HG03354 (cell line): Measurements from ENCODE around the gene ORAI1.
"Not testable (repeated sequence)": the region's sequence is repeated elsewhere in the genome, so short reads cannot be mapped to it uniquely, and the experiment has no call there.

Experiments used
- ATAC-seq: cut with Tn5 transposase; IDR thresholded peaks from one replicate; pipeline ENCODE4 v1.9.1; 2021; ENCODE audit warnings: mild to moderate bottlenecking; ENCODE audit not compliant: unreplicated experiment, poor library complexity, severe bottlenecking

ORAI1 gene

DNA sequence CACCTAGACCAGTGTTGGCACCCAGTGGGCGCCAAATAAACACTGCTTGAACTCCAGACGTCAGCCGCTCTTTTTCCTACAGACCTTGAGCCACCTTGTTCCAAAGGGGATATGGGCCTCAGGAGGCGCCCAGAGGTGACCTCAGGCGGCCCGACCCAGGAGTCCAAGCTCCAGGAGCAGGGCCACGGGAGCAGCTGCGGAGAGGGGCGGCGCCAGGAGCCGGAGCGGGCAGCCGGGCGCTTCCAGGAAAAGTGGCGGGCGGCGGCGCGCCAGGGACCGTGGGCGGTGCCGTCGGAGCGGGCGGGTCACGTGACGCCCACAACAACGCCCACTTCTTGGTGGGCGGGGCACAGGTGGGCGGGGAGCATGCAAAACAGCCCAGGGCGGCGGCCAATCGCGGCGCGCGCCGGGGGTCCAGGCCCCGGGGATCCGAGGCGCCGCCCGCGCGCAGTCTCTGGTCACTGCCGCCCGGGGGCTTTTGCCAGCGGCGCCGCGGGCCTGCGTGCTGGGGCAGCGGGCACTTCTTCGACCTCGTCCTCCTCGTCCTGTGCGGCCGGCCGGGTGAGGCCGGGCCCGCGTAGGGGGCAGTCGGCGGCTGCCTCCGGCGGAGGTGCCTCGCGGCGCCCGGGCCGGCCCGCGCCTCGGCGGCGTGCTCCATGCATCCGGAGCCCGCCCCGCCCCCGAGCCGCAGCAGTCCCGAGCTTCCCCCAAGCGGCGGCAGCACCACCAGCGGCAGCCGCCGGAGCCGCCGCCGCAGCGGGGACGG is at the start of gene ORAI1:
ORAI1 (plus strand) TSS at position 444 of the 766 bp plus-strand sequence.
- ATAC-seq: peak; percentile 69

DNA sequence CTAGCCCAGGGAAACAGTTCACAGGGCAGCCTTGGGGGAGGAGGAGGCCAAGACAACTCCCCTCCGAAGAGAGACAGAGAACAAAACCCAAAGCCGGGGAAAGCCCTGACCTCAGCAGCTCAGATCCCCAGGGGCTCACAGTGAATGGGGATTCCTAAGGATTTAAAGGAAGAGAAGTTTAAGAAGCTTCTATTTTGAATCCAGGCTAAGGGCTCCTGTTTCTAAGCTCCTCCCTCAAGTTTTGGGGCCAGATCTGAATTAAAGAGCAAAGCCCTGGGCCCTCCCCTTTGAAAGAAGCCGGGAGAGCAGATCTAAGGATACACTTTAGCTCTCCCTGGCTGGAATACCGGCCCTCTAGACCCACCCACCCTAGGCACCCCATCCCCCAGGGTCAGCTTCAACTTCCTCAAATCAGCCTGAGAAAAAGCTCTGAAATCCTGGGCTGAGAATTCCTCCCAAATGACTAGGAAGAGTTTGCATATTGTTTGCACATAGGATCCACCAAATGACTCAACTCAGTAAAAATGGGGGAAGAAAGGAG is 49.4 kb upstream of the ORAI1 start:
- no peak for ATAC-seq

DNA sequence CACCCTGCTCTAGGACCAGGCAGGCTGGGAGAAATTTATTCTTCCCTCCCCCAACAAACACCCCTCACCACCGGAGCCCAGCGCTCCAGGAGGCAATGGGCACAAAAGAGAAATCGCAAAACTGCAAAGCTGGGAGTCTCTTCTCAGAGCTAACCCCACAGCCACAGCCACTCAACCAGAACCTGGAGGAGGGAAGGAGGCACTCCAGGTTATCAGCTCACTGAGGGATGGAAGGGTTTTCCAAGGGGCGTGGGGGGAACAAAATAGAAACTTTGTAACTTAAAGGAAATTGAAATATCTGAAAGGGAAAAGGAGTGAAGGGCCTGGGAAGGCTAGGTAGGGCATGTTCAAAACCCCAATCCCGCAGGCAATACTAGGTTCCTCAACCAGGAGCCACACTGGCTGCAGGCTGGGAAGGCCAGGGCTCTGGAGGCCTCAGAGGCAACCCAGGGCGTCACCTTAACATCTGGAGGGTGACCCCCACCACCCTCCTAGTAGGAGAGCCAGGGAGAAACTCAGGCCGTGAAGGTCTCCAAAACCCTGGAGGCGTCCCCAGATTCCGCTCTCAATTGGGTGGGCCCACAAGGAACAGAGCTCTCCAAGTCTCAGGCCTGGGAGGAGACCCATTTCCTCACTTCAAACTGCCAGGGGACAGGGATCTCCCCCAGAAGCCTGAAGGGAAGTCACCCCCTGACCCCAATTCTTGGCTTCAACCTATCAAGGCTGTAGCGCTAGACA is 48.7 kb upstream of the ORAI1 start:
- ATAC-seq: no peak

DNA sequence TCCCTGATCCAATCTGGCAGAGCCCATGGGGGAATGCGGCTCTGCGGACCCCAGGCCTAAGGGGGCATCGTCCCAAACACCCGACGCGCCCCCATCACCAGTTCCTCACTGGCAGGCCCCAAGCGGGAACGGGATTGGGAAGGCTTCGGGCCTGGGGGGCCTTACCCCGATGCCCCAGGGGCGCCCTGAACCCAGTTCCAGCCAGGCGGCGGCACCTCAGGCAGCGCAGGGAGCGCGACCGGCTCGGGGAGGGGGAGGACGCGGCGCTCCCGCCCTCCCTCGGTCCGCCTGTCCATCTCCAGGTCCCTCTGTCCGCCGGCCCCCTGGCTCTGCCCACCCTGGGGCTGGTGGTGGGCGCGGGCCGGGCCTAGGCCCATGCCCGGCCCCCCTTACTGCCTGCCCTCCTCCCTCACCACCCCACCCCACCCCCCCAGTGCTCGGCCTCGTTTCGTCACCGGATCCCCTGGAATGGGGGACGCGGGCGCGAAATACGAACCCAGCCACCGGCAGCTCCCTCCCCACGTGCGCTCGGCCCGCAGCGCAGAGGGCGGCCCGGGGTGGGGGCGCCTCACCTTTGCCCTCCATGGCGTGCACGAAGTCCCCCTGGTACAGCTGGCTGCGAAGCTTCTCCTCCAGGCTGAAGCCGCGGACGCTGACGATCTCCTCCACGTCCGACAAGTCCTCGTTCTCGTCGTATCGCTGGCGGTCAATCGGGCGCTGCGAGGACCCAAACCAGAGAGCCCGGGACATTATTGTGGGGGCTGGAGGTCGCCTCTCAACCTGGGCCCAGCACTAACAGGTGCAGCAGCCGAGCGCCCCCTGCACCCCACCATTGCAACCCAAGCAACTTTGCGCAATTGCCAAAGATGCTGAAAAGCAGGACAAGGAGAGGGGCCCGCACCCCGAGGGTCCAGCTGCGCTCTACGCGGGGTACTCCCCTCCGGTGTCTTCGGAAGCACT is 47.8 kb upstream of the ORAI1 start:
- no peak for ATAC-seq

DNA sequence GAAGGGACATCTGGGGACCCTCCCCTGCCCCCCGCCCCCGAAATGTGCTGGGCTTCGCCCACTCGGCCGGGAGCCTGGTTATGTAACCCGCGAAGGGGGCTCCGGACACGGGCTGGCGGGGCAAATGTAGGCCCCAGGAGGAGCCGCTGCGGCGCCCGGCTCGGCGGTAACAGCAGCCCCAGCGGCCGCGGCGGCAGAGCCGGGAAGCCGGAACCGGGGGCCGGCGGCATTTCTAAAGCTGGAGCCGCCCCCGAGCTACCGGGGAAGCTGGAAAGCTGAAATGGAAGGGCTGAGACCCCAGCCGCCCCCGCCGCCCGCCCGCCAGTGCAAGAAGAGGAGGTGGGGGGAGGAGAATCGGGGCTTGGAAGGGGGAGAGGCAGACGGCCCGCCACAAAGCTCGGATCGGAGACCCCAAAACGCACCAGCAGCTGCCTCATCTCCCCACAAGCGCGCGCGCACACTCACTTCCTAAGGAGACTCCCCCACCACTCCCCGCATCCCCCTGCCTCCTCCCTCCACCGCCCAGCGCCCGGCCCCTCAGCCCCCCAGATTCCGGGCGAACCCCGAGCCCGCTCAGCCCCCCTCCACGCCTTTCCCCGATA is 47.0 kb upstream of the ORAI1 start:
- no peak for ATAC-seq

DNA sequence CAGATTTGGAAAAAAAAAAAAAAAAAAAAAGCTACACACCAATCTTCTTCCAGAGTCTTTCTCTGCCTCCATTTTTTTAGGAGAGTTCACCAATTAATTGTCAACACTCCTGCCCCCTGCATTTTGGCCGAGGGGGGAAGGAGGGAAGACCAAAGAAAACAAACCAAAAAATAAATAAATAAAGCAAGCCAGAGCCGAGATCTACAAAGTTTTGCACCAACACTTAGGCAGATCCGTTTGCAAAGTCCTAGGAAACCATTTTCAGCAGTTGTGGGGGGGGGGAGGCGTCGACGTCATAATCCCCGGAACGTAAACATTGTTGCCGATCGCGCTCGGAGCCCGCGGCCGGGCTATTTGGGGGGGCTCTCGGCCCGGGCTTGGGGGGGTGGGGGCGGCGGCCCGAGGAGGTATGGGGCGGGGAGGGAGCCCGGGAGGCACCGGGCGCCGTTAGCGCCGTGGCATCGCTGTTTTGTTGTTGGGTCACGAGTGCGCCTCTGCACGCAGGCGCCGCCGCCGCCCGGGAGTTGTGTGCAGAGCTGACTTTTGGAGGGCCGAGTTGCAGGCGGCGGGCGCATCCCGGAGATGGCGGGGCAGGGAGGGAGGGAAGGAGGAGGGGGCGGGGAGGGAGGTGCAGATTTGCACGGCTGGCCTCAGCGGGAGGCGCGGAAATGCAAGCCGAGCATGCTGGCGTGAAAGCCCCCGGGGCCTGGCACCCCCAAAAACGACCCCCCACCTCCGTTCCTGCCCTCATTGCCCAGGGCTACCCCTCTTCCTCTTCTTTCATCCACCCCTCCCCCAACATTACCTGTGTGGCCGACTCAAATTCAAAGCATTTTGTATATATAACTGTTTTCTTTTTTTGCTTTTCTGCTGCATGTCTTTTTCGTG is 46.1 kb upstream of the ORAI1 start:
- ATAC-seq: peak; percentile 51

DNA sequence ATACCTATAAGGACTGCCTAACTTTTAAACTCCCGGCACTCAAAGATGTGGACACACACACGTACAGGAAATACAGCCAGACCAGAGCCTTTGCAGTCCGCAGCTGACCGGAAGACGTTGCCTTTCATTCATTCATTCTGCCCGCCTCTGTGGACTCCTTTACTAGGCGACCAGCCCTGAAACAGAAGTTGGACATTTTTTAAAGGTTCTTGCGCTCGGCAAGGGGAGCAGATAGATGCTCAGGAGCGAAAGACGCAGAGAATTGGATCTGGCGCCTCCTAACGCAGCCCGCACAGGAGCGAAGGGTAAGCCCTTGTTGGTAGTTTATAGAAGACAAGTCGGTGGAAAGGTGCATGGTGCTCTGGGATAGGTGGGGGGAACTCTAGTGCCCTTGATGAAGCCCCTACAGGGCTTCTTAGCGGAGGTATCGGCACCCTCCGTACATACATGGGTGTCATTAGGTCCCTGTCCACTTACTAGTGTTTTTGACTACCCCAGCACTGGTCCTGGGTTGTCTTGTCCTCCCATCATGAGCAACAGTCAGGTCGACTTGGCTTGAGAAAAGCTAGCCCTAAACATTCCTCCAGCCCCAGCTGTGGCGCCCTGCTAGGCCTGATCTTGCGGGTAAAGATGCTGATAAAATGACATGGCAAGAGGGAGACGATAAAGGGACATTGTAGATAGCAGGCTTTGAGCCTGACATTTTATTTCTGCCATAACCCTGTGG is 45.2 kb upstream of the ORAI1 start, which contains the start of gene KDM2B:
KDM2B (minus strand) TSS at position 65 of the 727 bp plus-strand sequence. CDS start 112 bp downstream, outside the sequence.
- ATAC-seq: no peak

DNA sequence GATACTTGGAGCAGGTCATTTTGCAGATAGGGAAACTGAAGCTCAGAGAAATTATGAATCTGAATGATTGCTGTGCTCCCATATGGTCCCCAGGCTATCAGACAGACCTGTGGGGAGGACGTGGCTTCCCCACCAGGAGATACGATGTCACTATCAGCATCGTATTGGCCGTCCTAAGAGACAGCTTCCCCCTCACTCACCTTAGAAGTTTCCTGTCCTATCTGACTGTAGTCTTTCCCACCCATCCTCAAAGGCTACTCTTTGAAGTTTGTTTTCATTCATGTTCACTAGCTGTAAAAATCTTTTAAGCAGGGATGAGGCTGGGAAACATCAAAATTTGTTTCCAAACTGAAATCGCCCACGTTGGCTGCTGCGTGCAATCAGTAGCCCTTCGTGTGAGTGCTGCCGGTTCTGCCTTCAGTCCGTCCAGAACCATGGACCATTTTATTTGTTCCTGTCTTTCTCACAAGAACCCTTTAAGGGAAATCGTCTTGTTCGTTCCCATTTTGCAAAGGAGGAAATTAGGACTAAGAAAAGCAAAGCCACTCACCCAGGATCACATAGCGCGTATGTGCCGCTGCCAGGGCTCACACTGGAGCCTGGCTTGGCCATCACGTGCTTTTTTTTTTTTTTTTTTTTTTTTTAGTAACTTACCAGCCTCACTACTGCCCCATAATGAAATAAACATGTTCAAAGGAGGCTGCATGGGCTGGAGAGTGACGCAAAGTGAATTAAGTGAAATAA is 44.5 kb upstream of the ORAI1 start:
- no peak for ATAC-seq

DNA sequence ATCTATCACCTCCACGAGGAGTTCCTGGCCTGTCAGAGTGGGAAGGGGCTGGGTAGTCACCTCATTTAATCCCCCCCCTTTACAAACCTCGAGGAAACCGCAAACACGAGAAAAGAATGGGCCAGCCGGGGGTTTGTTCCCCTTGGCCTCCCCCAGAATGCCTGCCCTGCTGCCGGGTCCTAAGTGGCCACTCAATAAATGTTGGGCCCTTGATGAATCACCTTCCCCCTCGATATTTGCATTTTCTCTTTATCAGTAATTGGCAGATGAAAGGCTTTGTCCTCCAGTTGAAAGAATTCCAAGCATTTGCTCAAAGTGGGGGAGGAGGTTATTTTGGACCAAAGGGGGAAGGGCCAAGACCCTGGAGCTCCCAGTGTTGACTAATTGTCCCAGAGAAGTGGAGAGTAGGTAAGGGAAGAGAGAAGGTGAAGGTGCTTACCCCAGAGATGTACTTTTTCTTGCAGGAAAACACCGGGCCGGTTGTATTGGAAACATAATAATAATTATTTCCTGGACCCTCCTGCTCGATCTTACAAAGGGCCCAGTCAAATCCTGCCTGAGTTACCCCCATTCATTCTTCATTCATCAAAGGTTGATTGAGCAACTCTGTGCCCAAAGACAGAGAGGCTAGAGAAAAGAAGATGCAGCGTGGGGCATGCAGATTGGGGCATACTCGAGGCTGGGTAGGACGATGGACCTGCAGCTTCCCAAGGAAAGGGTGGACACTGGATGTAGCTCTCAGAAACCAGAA is 43.6 kb upstream of the ORAI1 start:
- no peak for ATAC-seq

DNA sequence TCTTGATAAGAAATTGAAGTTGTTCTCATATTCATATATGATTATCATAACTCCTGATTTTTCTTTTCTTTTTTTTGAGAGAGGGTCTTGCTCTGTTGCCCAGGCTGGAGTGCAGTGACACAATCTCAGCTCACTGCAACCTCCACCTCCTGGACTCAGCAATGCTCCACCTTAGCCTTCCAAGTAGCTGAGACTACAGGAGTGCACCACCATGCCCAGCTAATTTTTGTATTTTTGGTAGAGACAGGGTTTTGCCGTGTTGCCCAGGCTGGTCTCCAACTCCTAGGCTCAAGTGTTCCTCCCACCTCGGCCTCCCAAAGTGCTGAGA is 43.0 kb upstream of the ORAI1 start:
- ATAC-seq: not testable (repeated sequence)

DNA sequence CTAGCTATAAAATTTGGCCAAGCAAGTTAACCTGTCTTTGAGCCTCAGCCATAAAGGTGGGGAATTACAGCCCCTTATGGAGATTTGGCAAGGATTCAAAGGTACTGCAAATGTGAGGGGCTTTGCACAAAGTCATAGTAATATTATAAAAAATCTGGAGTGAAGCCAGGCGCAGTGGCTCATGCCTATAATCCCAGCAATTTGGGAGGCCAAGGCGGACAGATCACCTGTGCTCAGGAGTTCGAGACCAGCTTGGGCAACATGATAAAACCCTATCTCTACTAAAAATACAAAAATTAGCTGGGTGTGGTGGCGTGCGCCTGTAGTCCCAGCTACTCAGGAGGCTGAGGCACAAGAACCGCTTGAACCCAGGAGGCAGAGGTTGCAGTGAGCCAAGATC is 41.4 kb upstream of the ORAI1 start:
- not testable (repeated sequence) for ATAC-seq

DNA sequence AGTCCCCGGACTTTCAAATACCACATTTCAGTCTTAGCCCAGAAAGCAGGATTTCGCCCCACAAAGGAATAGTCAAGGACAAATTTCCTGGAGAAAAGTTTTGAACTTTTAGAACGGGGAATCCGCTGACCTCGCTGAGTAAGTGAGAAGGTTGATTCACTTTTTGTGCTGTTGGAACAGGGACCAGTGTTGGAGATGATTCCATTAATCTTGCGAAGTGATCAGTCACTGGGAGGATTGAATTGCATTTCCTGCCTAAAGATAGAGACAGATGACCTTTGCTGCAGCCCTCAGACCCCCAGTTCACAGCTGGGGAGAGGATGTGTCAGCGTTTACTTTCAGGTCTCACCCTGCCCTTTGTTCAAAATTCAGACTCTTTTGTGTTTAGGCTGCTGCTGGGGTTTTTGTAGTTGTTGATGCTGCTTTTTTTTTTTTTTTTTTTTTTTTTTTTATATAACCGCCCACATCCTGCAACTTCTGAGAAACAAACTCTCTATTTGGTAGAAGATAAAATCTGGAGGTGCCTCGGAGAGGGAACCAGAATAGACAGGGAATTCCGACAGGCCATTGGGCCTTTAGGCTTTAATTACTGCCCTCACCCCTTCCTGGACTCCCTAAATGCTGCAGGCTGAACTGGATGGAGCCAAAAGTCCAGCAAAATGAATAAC is 35.7 kb upstream of the ORAI1 start:
- ATAC-seq: peak; percentile 68

DNA sequence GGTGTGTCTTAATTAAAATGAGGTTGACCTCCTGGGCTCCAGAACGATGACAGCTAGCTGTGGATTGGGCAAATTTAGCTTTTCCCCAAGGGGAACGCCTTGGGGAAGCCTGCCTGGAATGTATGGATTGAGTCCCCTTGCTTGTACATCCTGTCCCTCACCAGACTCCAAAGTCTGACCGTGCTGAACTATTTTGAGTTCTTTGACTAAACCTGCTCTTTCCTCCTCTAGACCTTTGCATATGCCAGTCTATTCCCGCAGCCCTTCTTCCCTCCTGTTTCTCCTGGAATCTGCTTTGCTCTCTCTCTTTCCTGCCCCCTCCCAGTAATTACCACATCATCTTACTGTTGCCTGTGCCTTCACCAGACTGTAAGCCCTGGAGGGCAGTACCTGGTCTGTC is 34.0 kb upstream of the ORAI1 start:
- ATAC-seq: no peak

DNA sequence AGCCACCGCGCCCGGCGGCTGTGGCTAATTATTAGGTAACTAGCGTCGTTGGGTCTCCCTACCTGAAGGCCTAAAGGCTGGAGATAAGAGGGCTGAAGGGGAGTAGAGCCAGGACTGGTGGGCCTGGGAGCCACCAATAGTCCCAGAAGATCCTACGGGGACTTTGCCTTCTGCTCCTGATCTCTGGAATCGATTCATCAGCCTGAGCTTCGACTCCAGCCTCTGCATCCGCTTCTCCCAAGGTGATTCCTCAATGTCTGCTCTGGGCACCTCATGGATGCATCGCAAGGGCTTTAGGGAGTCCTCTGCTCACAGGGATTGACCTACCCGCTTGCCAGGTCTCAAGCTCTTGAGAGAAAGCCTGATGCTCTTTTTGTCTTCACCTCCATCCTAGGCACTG is 30.8 kb upstream of the ORAI1 start:
- ATAC-seq: no peak

DNA sequence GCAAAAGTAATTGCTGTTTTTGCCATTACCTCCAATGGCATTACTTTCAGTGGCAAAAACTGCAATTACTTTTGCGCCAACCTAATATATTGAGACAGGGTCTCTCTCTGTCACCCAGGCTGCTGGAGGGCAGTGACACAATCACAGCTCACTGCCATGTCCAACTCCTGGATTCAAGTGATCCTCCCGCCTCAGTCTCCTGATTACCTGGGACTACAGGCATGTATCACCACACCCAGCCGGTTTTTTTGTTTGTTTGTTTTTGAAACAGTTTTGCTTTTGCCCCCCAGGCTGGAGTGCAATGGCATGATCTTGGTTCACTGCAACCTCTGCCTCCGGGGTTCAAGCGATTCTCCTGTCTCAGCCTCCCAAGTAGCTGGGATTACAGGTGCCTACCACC is 29.8 kb upstream of the ORAI1 start:
- no peak for ATAC-seq

DNA sequence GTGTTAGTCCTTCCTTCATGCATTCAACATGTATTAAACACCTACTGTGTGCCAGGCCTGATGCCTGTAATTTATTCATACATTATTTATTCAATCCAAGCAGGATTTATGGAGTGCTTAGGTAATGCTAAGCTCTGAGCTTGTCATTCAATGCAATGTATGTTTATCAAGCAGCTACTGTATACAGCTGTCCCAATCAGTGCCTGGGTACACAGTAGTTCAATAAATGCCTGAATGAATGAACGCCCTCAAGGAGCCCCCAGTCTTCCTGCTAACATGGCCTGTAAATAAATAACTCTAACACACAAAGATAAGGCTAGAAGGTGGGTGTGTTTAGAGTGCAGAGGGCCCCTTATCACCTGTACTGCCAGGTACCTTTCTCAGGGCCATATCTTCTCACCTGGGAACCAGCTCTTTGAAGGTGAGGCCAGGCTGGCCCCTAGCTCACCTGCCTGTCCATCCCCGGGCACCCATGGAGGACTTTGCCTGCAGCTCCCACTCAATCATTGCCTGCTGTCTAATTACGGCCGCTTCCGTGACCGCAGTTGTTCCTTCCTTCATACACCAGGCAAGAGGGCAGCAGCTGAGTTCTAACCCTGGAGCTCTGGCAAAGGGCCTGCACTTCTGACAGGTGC is 25.5 kb upstream of the ORAI1 start:
- ATAC-seq: no peak
